NCI-H748 (cell line): ENCODE measurements around the gene RPL22L1.
"Not testable (repeated sequence)": the region's sequence is repeated elsewhere in the genome, so short reads cannot be mapped to it uniquely, and the experiment has no call there.

Experiments used
- DNase-seq: peaks from one replicate; lab custom pipeline; 2025; ENCODE audit not compliant: unreplicated experiment; lab: John Stamatoyannopoulos, UW

Gene RPL22L1

GRCh38 chr3:170830580-170830979 is 39.4 kb downstream of the RPL22L1 start:
- no peak for DNase-seq

GRCh38 chr3:170829546-170830272 is 40.3 kb downstream of the RPL22L1 start:
- no peak for DNase-seq

- DNase-seq: no peak
These were observed 43.9 kb downstream of the RPL22L1 start for GRCh38 chr3:170826047-170826446.

- not testable (repeated sequence) for DNase-seq
These were observed 46.4 kb downstream of the RPL22L1 start for GRCh38 chr3:170823562-170823961.

GRCh38 chr3:170818325-170818724 is 51.7 kb downstream of the RPL22L1 start:
- not testable (repeated sequence) for DNase-seq

GRCh38 chr3:170817471-170817870 is 52.5 kb downstream of the RPL22L1 start:
- DNase-seq: not testable (repeated sequence)

- DNase-seq: no peak
These were observed 53.2 kb downstream of the RPL22L1 start for GRCh38 chr3:170816841-170817240.

- DNase-seq: no peak
These were observed 53.7 kb downstream of the RPL22L1 start for GRCh38 chr3:170816341-170816740.

GRCh38 chr3:170815936-170816335 is 54.1 kb downstream of the RPL22L1 start:
- no peak for DNase-seq

GRCh38 chr3:170815340-170815739 is 54.7 kb downstream of the RPL22L1 start:
- DNase-seq: peak; percentile 83
